GM23338 (cell line): Measurements from ENCODE around the gene RHOB. TPM values are rescaled to one million over a fixed set of nuclear protein-coding genes. Genes with fewer than 3 reads are reported as not detected.

Source experiments
- ATAC-seq: fragments of 200-7000 bp; cut with Tn5 transposase; 3 replicates; pipeline ENCODE4 v1.9.1; 2020
- DNase-seq: peaks from one replicate; pipeline ENCODE4 v3.0.0-alpha.2; 2015; ENCODE audit warnings: low spot score
- H2AFZ ChIP-seq: fragments of 200-600 bp; sonication (generic); 2 replicates; pipeline ENCODE4 v1.8.0; 2016; ENCODE audit warnings: antibody characterized with exemption, mild to moderate bottlenecking, moderate library complexity
- H3F3A ChIP-seq: fragments of 200-600 bp; sonication (generic); replicated peaks from 2 replicates; pipeline ENCODE4 v1.8.0; 2017; ENCODE audit warnings: antibody characterized with exemption, mixed run types, low read depth
- H3K27ac ChIP-seq: fragments of 200-600 bp; sonication (generic); 2 replicates; pipeline ENCODE4 v1.6.1; 2016; ENCODE audit warnings: low read depth
- H3K27me3 ChIP-seq: fragments of 200-600 bp; sonication (generic); 2 replicates; pipeline ENCODE4 v1.8.0; 2016; ENCODE audit warnings: mild to moderate bottlenecking, mixed run types, moderate library complexity; ENCODE audit not compliant: insufficient read depth
- H3K36me3 ChIP-seq: fragments of 200-600 bp; sonication (generic); 2 replicates; pipeline ENCODE4 v1.8.0; 2016; ENCODE audit warnings: mild to moderate bottlenecking; ENCODE audit not compliant: insufficient read depth
- H3K4me1 ChIP-seq: fragments of 200-600 bp; sonication (generic); 2 replicates; pipeline ENCODE4 v1.8.0; 2016; ENCODE audit warnings: mild to moderate bottlenecking, moderate library complexity; ENCODE audit not compliant: insufficient read depth
- H3K4me2 ChIP-seq: fragments of 200-600 bp; sonication (generic); 2 replicates; pipeline ENCODE4 v1.7.1; 2017; ENCODE audit warnings: mixed run types
- H3K4me3 ChIP-seq: fragments of 200-600 bp; sonication (generic); 2 replicates; pipeline ENCODE4 v1.6.1; 2016; ENCODE audit warnings: mixed run types
- H3K79me2 ChIP-seq: fragments of 200-600 bp; sonication (generic); replicated peaks from 2 replicates; pipeline ENCODE4 v1.8.0; 2017; ENCODE audit warnings: mild to moderate bottlenecking; ENCODE audit not compliant: insufficient read depth
- H3K9me2 ChIP-seq: fragments of 200-600 bp; sonication (generic); 2 replicates; pipeline ENCODE4 v1.8.0; 2017; ENCODE audit not compliant: insufficient read depth
- H4K20me1 ChIP-seq: fragments of 200-600 bp; sonication (generic); replicated peaks from 2 replicates; pipeline ENCODE4 v1.8.0; 2017; ENCODE audit warnings: mild to moderate bottlenecking; ENCODE audit not compliant: insufficient read depth
- H3K27ac Mint-ChIP-seq: 2 replicates; pipeline ENCODE4 v1.8.0; 2020; ENCODE audit warnings: inconsistent platforms, mild to moderate bottlenecking, moderate library complexity, mixed read lengths
- H3K27me3 Mint-ChIP-seq: 3 replicates; pipeline ENCODE4 v1.8.0; 2022; ENCODE audit warnings: low read depth, mild to moderate bottlenecking, moderate library complexity, mixed read lengths, inconsistent platforms; ENCODE audit not compliant: insufficient read depth, poor library complexity
- H3K36me3 Mint-ChIP-seq: 3 replicates; pipeline ENCODE4 v1.8.0; 2021; ENCODE audit warnings: low read depth, mild to moderate bottlenecking, inconsistent platforms, moderate library complexity, mixed read lengths
- H3K4me1 Mint-ChIP-seq: 3 replicates; pipeline ENCODE4 v1.8.0; 2020; ENCODE audit warnings: mild to moderate bottlenecking, inconsistent platforms, mixed read lengths
- H3K4me3 Mint-ChIP-seq: 3 replicates; pipeline ENCODE4 v1.8.0; 2021; ENCODE audit warnings: moderate library complexity, mild to moderate bottlenecking, inconsistent platforms, mixed read lengths
- H3K9me3 Mint-ChIP-seq: 3 replicates; pipeline ENCODE4 v1.8.0; 2020; ENCODE audit warnings: moderate library complexity, mild to moderate bottlenecking, inconsistent platforms, mixed read lengths
- EZH2 ChIP-seq: fragments of 200-600 bp; sonication (generic); IDR thresholded peaks from one replicate; pipeline ENCODE4 v1.8.0; 2017; ENCODE audit warnings: antibody characterized with exemption, mild to moderate bottlenecking, low read depth; ENCODE audit not compliant: unreplicated experiment
- EZH2phosphoT487 ChIP-seq: fragments of 200-600 bp; sonication (generic); IDR thresholded peaks from one replicate; pipeline ENCODE4 v1.8.1; 2018; ENCODE audit warnings: antibody characterized with exemption; ENCODE audit not compliant: unreplicated experiment
- NANOG ChIP-seq: IDR thresholded peaks from 2 replicates; pipeline ENCODE4 v1.6.1; 2016; ENCODE audit warnings: antibody characterized with exemption, borderline replicate concordance
- POLR2AphosphoS5 ChIP-seq: IDR thresholded peaks from 2 replicates; pipeline ENCODE4 v1.6.1; 2016; ENCODE audit warnings: antibody characterized with exemption, low read depth
- STAT1 ChIP-seq: IDR thresholded peaks from one replicate; pipeline ENCODE4 v1.6.1; 2016; ENCODE audit warnings: antibody characterized with exemption; ENCODE audit not compliant: unreplicated experiment
- polyA plus RNA-seq: library from polyadenylated mRNA; unstranded; fragments of >200 nt; fragmentation: Nextera tagmentation; extraction: Ambion mirVana; gene quantifications from 2 replicates; pipeline ENCODE4 v1.2.1, GENCODE V29; 2016
- total RNA-seq: library from RNA; depleted of rRNA; stranded (reverse); fragments of >200 nt; shearing (Covaris generic); gene quantifications from 2 replicates; pipeline ENCODE4 v1.2.3, GENCODE V29; 2014
- TF ChIP-seq, protein P1 (sequence below): fragments of 250-450 bp; sonication (Bioruptor Pico); IDR thresholded peaks from 2 replicates; pipeline ENCODE4 v1.5.0; 2020; ENCODE audit warnings: mild to moderate bottlenecking, moderate library complexity
- TF ChIP-seq, protein P2 (sequence below): IDR thresholded peaks from one replicate; pipeline ENCODE4 v1.6.1; 2018; ENCODE audit warnings: antibody characterized with exemption; ENCODE audit not compliant: unreplicated experiment

Gene RHOB
- total and polyA plus RNA-seq, 2 experiments from 2014 or later = 6.6 to 26.9 TPM

- H3K4me3 Mint-ChIP-seq = no peak overlapping the region
- DNase-seq (no peak), ATAC-seq (peak; percentile 56)
- TF ChIP-seq STAT1 (no peak), NANOG (no peak), EZH2 (no peak), POLR2AphosphoS5 (no peak), EZH2phosphoT487 (no peak)
- TF ChIP-seq, protein P1, sequence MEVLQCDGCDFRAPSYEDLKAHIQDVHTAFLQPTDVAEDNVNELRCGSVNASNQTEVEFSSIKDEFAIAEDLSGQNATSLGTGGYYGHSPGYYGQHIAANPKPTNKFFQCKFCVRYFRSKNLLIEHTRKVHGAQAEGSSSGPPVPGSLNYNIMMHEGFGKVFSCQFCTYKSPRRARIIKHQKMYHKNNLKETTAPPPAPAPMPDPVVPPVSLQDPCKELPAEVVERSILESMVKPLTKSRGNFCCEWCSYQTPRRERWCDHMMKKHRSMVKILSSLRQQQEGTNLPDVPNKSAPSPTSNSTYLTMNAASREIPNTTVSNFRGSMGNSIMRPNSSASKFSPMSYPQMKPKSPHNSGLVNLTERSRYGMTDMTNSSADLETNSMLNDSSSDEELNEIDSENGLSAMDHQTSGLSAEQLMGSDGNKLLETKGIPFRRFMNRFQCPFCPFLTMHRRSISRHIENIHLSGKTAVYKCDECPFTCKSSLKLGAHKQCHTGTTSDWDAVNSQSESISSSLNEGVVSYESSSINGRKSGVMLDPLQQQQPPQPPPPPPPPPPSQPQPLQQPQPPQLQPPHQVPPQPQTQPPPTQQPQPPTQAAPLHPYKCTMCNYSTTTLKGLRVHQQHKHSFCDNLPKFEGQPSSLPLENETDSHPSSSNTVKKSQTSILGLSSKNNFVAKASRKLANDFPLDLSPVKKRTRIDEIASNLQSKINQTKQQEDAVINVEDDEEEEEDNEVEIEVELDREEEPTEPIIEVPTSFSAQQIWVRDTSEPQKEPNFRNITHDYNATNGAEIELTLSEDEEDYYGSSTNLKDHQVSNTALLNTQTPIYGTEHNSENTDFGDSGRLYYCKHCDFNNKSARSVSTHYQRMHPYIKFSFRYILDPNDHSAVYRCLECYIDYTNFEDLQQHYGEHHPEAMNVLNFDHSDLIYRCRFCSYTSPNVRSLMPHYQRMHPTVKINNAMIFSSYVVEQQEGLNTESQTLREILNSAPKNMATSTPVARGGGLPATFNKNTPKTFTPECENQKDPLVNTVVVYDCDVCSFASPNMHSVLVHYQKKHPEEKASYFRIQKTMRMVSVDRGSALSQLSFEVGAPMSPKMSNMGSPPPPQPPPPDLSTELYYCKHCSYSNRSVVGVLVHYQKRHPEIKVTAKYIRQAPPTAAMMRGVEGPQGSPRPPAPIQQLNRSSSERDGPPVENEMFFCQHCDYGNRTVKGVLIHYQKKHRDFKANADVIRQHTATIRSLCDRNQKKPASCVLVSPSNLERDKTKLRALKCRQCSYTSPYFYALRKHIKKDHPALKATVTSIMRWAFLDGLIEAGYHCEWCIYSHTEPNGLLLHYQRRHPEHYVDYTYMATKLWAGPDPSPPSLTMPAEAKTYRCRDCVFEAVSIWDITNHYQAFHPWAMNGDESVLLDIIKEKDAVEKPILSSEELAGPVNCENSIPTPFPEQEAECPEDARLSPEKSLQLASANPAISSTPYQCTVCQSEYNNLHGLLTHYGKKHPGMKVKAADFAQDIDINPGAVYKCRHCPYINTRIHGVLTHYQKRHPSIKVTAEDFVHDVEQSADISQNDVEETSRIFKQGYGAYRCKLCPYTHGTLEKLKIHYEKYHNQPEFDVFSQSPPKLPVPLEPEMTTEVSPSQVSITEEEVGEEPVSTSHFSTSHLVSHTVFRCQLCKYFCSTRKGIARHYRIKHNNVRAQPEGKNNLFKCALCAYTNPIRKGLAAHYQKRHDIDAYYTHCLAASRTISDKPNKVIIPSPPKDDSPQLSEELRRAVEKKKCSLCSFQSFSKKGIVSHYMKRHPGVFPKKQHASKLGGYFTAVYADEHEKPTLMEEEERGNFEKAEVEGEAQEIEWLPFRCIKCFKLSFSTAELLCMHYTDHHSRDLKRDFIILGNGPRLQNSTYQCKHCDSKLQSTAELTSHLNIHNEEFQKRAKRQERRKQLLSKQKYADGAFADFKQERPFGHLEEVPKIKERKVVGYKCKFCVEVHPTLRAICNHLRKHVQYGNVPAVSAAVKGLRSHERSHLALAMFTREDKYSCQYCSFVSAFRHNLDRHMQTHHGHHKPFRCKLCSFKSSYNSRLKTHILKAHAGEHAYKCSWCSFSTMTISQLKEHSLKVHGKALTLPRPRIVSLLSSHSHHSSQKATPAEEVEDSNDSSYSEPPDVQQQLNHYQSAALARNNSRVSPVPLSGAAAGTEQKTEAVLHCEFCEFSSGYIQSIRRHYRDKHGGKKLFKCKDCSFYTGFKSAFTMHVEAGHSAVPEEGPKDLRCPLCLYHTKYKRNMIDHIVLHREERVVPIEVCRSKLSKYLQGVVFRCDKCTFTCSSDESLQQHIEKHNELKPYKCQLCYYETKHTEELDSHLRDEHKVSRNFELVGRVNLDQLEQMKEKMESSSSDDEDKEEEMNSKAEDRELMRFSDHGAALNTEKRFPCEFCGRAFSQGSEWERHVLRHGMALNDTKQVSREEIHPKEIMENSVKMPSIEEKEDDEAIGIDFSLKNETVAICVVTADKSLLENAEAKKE (CRISPR knock-in tag) = no peak
- TF ChIP-seq, protein P2, sequence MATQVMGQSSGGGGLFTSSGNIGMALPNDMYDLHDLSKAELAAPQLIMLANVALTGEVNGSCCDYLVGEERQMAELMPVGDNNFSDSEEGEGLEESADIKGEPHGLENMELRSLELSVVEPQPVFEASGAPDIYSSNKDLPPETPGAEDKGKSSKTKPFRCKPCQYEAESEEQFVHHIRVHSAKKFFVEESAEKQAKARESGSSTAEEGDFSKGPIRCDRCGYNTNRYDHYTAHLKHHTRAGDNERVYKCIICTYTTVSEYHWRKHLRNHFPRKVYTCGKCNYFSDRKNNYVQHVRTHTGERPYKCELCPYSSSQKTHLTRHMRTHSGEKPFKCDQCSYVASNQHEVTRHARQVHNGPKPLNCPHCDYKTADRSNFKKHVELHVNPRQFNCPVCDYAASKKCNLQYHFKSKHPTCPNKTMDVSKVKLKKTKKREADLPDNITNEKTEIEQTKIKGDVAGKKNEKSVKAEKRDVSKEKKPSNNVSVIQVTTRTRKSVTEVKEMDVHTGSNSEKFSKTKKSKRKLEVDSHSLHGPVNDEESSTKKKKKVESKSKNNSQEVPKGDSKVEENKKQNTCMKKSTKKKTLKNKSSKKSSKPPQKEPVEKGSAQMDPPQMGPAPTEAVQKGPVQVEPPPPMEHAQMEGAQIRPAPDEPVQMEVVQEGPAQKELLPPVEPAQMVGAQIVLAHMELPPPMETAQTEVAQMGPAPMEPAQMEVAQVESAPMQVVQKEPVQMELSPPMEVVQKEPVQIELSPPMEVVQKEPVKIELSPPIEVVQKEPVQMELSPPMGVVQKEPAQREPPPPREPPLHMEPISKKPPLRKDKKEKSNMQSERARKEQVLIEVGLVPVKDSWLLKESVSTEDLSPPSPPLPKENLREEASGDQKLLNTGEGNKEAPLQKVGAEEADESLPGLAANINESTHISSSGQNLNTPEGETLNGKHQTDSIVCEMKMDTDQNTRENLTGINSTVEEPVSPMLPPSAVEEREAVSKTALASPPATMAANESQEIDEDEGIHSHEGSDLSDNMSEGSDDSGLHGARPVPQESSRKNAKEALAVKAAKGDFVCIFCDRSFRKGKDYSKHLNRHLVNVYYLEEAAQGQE = no peak
- H3K4me3 ChIP-seq = no peak overlapping the region
- H4K20me1 ChIP-seq = no peaks in the 10 kb centered on the region
- no peak overlapping the region for H3K4me2 ChIP-seq
- peak overlapping the region; percentile 3; the same call in 1 of the 2 replicates for H2AFZ ChIP-seq
- peaks cover 8% of the 10 kb centered on the region; the same call in 1 of the 3 replicates for H3K4me1 Mint-ChIP-seq
- H3K27me3 ChIP-seq = no peaks in the 10 kb centered on the region
- H3K4me1 ChIP-seq = no peaks in the 10 kb centered on the region
- no peaks in the 10 kb centered on the region for H3F3A ChIP-seq
- no peaks in the 10 kb centered on the region for H3K36me3 Mint-ChIP-seq
- no peaks in the 10 kb centered on the region for H3K9me2 ChIP-seq
- no peak overlapping the region for H3K27ac Mint-ChIP-seq
- H3K9me3 Mint-ChIP-seq = no peaks in the 10 kb centered on the region
- H3K36me3 ChIP-seq = no peaks in the 10 kb centered on the region
- no peaks in the 10 kb centered on the region for H3K79me2 ChIP-seq
- no peak overlapping the region for H3K27ac ChIP-seq
- H3K27me3 Mint-ChIP-seq = peaks cover 8% of the 10 kb centered on the region
Measured at GRCh38 chr2:20419007-20419576, 27.8 kb upstream of the RHOB start.
